Transverse colon (tissue), 4 donors: ENCODE results near the gene CCDC188.

Experiments used
- CTCF ChIP-seq, 5 experiments: fragments of 200-600 bp in 3 of 5; fragments of 450-650 bp in 2 of 5; sonication (generic) in 3 of 5; IDR thresholded peaks; 1 replicate in 2 of 5; 2 replicates in 3 of 5; pipeline ENCODE4 v1.5.1; 2016 to 2017; ENCODE audit warnings: antibody characterized with exemption in 5 of 5, inconsistent platforms in 3 of 5, mild to moderate bottlenecking in 2 of 5, moderate library complexity in 1 of 5
- POLR2A ChIP-seq: fragments of 450-650 bp; IDR thresholded peaks from one replicate; pipeline ENCODE4 v1.6.1; 2016; ENCODE audit warnings: antibody characterized with exemption, mild to moderate bottlenecking, moderate library complexity
- POLR2AphosphoS5 ChIP-seq, 3 donors: sonication (generic); formaldehyde crosslinking; IDR thresholded peaks; one replicate each; pipeline ENCODE4 v1.6.1; 2016; ENCODE audit warnings: antibody characterized with exemption in 3 of 3

GRCh38 chr22:20184501-20185165 lies 33.8 kb upstream of the CCDC188 start:
- no peak for TF ChIP-seq CTCF (IDR thresholded peaks at IDR 0.05)
- no peak for TF ChIP-seq POLR2A
- no peak for TF ChIP-seq POLR2AphosphoS5 (IDR thresholded peaks at IDR 0.05)
